ENCODE data around the gene CCDC85C. TPM values are rescaled to one million over a fixed set of nuclear protein-coding genes. Genes with fewer than 3 reads are reported as not detected.
A peak's percentile ranks its signal among the peaks of the same experiment; 100 is the strongest.

The CCDC85C gene
- total and polyA plus RNA-seq, 2 of the 8 experiments (the other 6 are each of a cell fraction or from before 2014, with no cell fraction given) = 16.8 to 35.8 TPM

- H4K8ac ChIP-seq (ENCODE audit: extremely low read depth, insufficient read depth, low read length) = no peak overlapping the region
- H2BK20ac ChIP-seq (ENCODE audit: low read length) = no peak overlapping the region
- no peak overlapping the region for H3K27ac ChIP-seq (ENCODE audit: low read depth, low read length)
- no peak overlapping the region for H3K56ac ChIP-seq (replicated peaks; ENCODE audit: insufficient read length, low read depth, low read length)
- peaks cover 36% of the 10 kb centered on the region for H3K79me1 ChIP-seq (ENCODE audit: low read depth, low read length)
- no peak for FAIRE-seq
- no peak overlapping the region for H4K5ac ChIP-seq (ENCODE audit: insufficient read length, low read depth, low read length)
- no peak overlapping the region; the same call in 1 of the 2 replicates for H2BK5ac ChIP-seq (ENCODE audit: low read depth, low read length)
- no peak overlapping the region for H3K4ac ChIP-seq (replicated peaks; ENCODE audit: insufficient read length, low read depth, low read length)
- H3K9me3 ChIP-seq (ENCODE audit: insufficient read depth in 2 of 2, low read depth in 1 of 2, low read length in 1 of 2) = no peaks in the 10 kb centered on the region
- H2BK12ac ChIP-seq (ENCODE audit: low read depth, low read length) = no peak overlapping the region
- peaks cover 2% of the 10 kb centered on the region; the same call in 1 of the 2 replicates for H3K23me2 ChIP-seq (ENCODE audit: low read depth, low read length)
- no peaks in the 10 kb centered on the region for H3K36me3 ChIP-seq (ENCODE audit: control insufficient read depth in 2 of 4, insufficient read depth in 4 of 4, low read length in 3 of 4)
- no peak overlapping the region for H2AFZ ChIP-seq (ENCODE audit: low read length)
- no peak overlapping the region for H3K18ac ChIP-seq (ENCODE audit: extremely low read depth, low read length)
- POLR2A ChIA-PET (ENCODE audit: partially characterized antibody) = interaction anchor here (0.5 to 1.1 kb wide), 2 partner anchors 9 to 28 kb away, joined by 3 to 5 read pairs; no protein-coding TSS in a partner anchor
- 75% methylated on average over 8 of the region's 9 CpGs; no CpG with 5 or more reads in 1 of the 2 experiments for WGBS, 2 experiments (ENCODE audit: extremely low coverage in 1 of 2, insufficient coverage in 1 of 2, insufficient read length in 1 of 2, insufficient replicate concordance in 2 of 2, low coverage in 1 of 2, low lambda C conversion rate in 2 of 2, missing lambda C conversion rate in 1 of 2)
- no peak overlapping the region for H2BK15ac ChIP-seq (ENCODE audit: low read length)
- H3K9ac ChIP-seq (replicated peaks in 1 of 4; ENCODE audit: extremely low read depth in 1 of 4, low read depth in 3 of 4, low read length in 3 of 4) = no peak overlapping the region
- H3K27me3 ChIP-seq (replicated peaks in 1 of 4; ENCODE audit: control insufficient read depth in 3 of 4, extremely low read depth in 1 of 4, insufficient read depth in 3 of 4, low read length in 3 of 4) = no peaks in the 10 kb centered on the region
- H3K4me3 ChIP-seq (ENCODE audit: extremely low read depth in 1 of 4, insufficient read depth in 2 of 4, low read depth in 3 of 4, low read length in 4 of 4) = no peak overlapping the region
- H2AK5ac ChIP-seq (ENCODE audit: low read depth, low read length) = 0 out of 2 replicates have a peak overlapping the region, but pooled peaks have one; percentile 26
- no peak overlapping the region for H2BK120ac ChIP-seq (replicated peaks; ENCODE audit: low read depth, low read length)
- peaks cover 0 to 5% (median under 1%) of the 10 kb centered on the region in 4 experiments; a peak in 2 of 7 replicates for H3K4me1 ChIP-seq (replicated peaks in 1 of 4; ENCODE audit: control insufficient read depth in 3 of 4, insufficient read depth in 4 of 4, low read length in 3 of 4)
- H4K91ac ChIP-seq (replicated peaks; ENCODE audit: insufficient read length, low read length) = no peak overlapping the region
- H3K4me2 ChIP-seq (ENCODE audit: insufficient read depth in 1 of 2, low read depth in 2 of 2, low read length in 2 of 2) = no peak overlapping the region
- peaks cover 0 to 36% of the 10 kb centered on the region in 2 experiments; a peak in 2 of 4 replicates for H3K79me2 ChIP-seq (ENCODE audit: control insufficient read depth in 1 of 2, insufficient read depth in 2 of 2, low read length in 2 of 2)
- CTCF ChIA-PET (ENCODE audit: partially characterized antibody) = interaction anchor here (0.7 to 3.7 kb wide), 14 partner anchors 8 to 75 kb away, joined by 3 to 19 read pairs (median 4); no protein-coding TSS in a partner anchor
- DNase-seq (ENCODE audit: low read depth in 1 of 2, low spot score in 2 of 2) = no peak
- H3K23ac ChIP-seq (ENCODE audit: insufficient read length) = no peak overlapping the region
- H4K20me1 ChIP-seq (replicated peaks in 1 of 2; ENCODE audit: control insufficient read depth in 1 of 2, insufficient read depth in 2 of 2, low read length in 2 of 2) = peaks cover 5 to 17% of the 10 kb centered on the region in 2 experiments
- no peak overlapping the region for H3K14ac ChIP-seq (ENCODE audit: insufficient read length)
- TF ChIP-seq POLR2A (IDR thresholded peaks at IDR 0.05; ENCODE audit: control extremely low read depth in 1 of 2, low read depth in 2 of 2, low read length in 2 of 2) = no peak
- TF ChIP-seq SP4 (IDR thresholded peaks at IDR 0.05; ENCODE audit: low read length) = no peak
- TF ChIP-seq MAFK (IDR thresholded peaks at IDR 0.05; ENCODE audit: low read depth, low read length) = no peak
- TF ChIP-seq KDM4A (IDR thresholded peaks at IDR 0.05; ENCODE audit: low read depth, low read length, severe bottlenecking) = no peak
- TF ChIP-seq BCL11A (IDR thresholded peaks at IDR 0.05; ENCODE audit: low read depth in 2 of 2, low read length in 2 of 2) = no peak
- no peak for TF ChIP-seq JUN (IDR thresholded peaks at IDR 0.05; ENCODE audit: low read depth, low read length)
- TF ChIP-seq TCF12 (IDR thresholded peaks at IDR 0.05; ENCODE audit: low read depth, low read length) = no peak
- no peak for TF ChIP-seq SP1 (IDR thresholded peaks at IDR 0.05; ENCODE audit: low read depth, low read length)
- no peak for TF ChIP-seq ATF3 (IDR thresholded peaks at IDR 0.05; ENCODE audit: insufficient read depth, low read depth, low read length)
- TF ChIP-seq CBX8 (IDR thresholded peaks at IDR 0.05; ENCODE audit: borderline replicate concordance, low read depth, low read length) = no peak
- TF ChIP-seq PHF8 (conservative IDR thresholded peaks at IDR 0.05; ENCODE audit: low read depth, low read length) = no peak
- no peak for TF ChIP-seq CEBPB (IDR thresholded peaks at IDR 0.05; ENCODE audit: low read depth, low read length)
These were observed 49.1 kb downstream of the CCDC85C start for GRCh38 chr14:99554757-99555531.

All from H1 (cell line).